ENCODE data around the gene ZNF827. TPM values are rescaled to one million over a fixed set of nuclear protein-coding genes. Genes with fewer than 3 reads are reported as not detected.
A peak's percentile ranks its signal among the peaks of the same experiment; 100 is the strongest.

The ZNF827 gene
- total and polyA plus RNA-seq, 9 of the 15 experiments (the other 6 are each of a cell fraction or from before 2014, with no cell fraction given), result 0.07 to 0.40 TPM; not detected in 7

- TF ChIP-seq GMEB1 (CRISPR knock-in tag; IDR thresholded peaks at IDR 0.05) (no peak), ZNF764 (CRISPR knock-in tag; IDR thresholded peaks at IDR 0.05; ENCODE audit: low read depth) (no peak), FOS (IDR thresholded peaks at IDR 0.05; ENCODE audit: extremely low read depth, insufficient read length) (no peak), RBM22 (IDR thresholded peaks at IDR 0.05; ENCODE audit: low read depth, low read length, poor library complexity, severe bottlenecking) (no peak), COPS2 (conservative IDR thresholded peaks at IDR 0.05) (no peak), GABPA (tag; conservative IDR thresholded peaks at IDR 0.05; ENCODE audit: low read depth) (no peak; the same call in none of the 2 replicates), USF1 (CRISPR knock-in tag; IDR thresholded peaks at IDR 0.05) (peak; percentile 32; the same call in 1 of the 2 replicates), MAX (CRISPR knock-in tag; IDR thresholded peaks at IDR 0.05) (peak; percentile 43; the same call in 1 of the 2 replicates), ZNF785 (CRISPR knock-in tag; IDR thresholded peaks at IDR 0.05) (no peak), ZNF707 (CRISPR knock-in tag; conservative IDR thresholded peaks at IDR 0.05) (no peak), NR2C1 (IDR thresholded peaks at IDR 0.05) (no peak), NR2C1 (tag; IDR thresholded peaks at IDR 0.05) (no peak), ZNF511 (CRISPR knock-in tag; IDR thresholded peaks at IDR 0.05) (peak; percentile 75; the same call in 1 of the 2 replicates), ZNF780A (CRISPR knock-in tag; IDR thresholded peaks at IDR 0.05) (no peak), SMAD1 (IDR thresholded peaks at IDR 0.05; ENCODE audit: low read depth, low read length, partially characterized antibody) (no peak), POLR2H (tag; IDR thresholded peaks at IDR 0.05; ENCODE audit: low read depth) (no peak)
These were observed 205.4 kb downstream of the ZNF827 start (continued) for GRCh38 chr4:145732895-145733880.

All from K562 (cell line).